HG03064 (cell line): Measurements from ENCODE around the gene DPEP2.

ENCODE experiments used
- ATAC-seq: cut with Tn5 transposase; IDR thresholded peaks from one replicate; pipeline ENCODE4 v1.9.1; 2021; ENCODE audit warnings: low read depth; ENCODE audit not compliant: unreplicated experiment

The DPEP2 gene

DNA sequence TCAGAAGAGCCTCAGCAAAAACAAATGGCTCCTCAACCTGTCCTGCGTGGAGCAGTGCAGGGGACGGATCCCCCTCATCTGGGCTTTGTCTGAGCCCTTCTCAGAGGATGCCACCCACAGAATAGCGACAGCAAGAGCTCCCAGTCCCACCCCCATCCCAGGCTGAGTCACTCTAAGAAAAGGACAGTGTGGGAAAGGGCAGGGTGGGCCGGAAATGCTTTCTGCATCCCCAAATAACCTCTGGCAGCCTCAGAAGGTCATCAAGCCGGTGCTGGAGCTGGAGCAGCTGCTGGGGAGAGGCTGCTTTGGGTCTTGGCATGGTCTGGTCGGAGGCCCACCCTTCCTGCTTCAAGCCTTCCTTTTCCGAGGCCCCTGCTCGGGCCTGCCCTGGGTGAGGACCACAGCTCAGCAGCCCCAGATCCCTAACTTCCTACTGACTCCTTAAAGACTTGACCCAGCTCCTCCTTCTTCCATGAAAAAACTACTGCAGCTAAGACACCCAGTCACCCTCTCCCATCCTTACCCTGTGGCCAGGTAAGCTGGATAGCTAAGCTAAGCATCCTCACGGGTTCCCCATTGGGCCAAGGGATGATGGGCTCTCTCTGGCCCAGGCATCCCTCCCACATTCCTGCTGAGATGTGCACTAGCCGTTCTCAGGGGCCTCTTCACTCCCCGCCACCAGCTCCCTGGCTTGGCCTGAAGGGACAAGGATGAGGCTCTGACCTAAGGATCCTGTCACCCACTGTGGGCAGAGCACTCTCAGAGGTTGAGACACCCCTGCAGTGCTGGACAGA, 39.6 kb downstream of the DPEP2 start:
- no peak for ATAC-seq

GRCh38 chr16:67957622-67958021, 41.7 kb downstream of the DPEP2 start:
- ATAC-seq, result no peak

DNA sequence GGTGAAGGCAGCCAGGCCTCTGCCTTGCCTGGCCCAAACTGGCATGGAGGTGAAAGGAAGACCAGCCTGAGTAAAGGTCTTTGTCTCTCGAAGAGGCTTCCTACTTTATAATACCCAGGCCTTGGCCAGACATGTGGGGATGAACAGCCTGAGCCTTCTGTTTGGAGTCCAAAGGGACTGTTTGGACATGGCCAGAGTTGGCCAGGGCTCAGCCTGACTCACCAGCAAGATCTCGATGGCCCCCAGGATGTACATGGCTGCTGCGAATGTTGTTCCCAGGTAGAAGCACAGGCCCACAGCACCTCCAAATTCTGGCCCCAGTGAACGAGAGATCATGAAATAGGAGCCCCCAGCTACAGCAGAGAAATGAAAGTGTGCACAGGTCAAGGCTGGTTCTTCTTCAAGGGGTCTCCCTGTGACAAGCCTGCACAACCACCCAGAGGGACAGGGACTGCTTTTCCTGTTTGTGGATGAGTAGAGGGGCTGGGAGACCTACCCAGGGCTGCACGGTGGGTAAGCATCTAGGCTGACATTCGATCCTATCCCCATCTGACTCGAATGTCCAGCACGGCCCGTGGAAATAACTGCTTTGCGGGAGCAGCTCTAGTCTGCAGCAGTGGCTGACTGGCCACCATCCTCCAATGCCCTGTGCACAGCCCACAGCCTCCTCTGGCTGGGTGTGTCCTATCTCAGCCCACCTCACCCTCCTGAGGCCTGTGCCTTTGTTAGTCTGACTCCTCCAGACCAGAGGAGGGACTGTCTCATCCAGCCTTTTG, 44.7 kb downstream of the DPEP2 start:
- no peak for ATAC-seq

GRCh38 chr16:67953641-67954375, 45.5 kb downstream of the DPEP2 start:
- no peak for ATAC-seq

DNA sequence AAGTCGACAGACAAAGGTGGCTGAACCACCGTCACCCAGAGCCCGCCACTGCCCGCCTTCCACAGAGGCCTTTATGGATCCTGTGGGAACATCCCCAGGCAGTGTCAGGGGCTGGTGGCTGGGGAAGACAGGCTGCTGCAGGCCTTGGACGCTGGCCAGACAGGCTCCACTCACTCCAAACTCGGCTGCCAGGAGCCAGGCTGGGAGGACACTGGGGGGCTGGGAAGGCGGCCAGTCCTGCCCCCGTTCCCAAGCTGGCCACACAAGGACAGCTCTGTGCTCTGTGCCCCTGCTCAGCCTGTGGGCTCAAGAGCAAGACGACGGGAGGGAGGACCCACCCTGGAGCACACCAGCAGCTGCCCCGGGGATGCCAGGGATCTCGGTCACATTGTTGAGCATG, 47.8 kb downstream of the DPEP2 start:
- no peak for ATAC-seq

DNA sequence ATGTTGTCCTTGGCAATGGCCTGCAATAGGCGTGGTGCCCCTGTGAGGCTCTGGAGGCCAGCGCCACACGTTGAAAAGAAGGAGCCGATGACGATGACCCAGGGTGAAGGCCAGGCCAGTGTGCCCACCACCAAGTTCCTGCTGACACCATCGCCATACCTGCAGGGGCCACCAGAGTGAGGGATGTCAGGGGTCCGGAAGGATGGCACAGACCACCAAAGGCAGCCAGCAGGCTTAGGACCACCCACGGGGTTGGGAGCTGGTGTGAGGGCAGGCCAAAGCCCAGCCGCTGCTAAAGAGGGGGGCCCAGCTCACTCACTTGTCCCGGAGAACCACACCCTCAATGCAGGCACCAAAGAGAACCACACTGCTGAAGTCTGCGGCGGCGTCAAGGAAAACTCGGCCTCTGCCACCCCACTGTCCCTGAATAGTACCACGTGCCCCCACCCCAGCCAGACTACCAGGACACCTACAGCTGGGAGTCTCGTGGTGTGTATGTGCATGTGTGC, 48.9 kb downstream of the DPEP2 start:
- ATAC-seq, result no peak

GRCh38 chr16:67949645-67950044, 49.6 kb downstream of the DPEP2 start:
- ATAC-seq, result no peak

- ATAC-seq, result no peak
Measured at GRCh38 chr16:67948015-67948414, 51.3 kb downstream of the DPEP2 start.

DNA sequence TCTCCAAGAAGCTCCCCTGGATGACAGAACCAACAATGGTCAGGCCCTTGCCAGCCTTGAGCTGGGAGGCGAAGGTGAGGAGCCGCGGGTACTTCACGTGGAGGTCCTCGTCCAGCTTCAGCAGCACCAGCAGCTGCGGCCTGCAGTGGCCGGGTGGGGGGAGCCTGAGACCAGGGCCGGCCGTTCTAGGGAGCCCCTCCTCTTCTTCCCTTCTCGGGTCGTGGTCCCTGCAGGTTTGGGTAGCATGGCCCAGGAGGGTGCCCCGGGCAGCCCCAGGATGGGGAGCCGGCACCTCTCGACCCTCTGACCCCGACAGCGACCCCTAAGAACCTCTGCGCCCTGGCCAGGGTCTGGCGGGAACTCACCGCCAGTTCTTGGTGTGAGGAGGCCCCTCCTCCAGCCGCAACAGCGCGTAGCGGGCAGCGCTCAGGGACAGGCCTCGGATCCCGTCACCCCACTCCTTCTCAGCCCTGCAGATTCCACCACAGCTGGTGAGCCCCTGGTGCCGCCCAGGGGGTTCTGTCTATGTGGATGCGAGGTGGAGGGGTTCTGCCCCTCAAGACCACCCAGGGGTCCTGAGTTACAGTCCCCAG, 52.2 kb downstream of the DPEP2 start:
- ATAC-seq, result no peak

- ATAC-seq, result no peak
Measured at GRCh38 chr16:67946128-67946569, 53.1 kb downstream of the DPEP2 start.

GRCh38 chr16:67945392-67945933, 53.8 kb downstream of the DPEP2 start:
- ATAC-seq, result no peak

DNA sequence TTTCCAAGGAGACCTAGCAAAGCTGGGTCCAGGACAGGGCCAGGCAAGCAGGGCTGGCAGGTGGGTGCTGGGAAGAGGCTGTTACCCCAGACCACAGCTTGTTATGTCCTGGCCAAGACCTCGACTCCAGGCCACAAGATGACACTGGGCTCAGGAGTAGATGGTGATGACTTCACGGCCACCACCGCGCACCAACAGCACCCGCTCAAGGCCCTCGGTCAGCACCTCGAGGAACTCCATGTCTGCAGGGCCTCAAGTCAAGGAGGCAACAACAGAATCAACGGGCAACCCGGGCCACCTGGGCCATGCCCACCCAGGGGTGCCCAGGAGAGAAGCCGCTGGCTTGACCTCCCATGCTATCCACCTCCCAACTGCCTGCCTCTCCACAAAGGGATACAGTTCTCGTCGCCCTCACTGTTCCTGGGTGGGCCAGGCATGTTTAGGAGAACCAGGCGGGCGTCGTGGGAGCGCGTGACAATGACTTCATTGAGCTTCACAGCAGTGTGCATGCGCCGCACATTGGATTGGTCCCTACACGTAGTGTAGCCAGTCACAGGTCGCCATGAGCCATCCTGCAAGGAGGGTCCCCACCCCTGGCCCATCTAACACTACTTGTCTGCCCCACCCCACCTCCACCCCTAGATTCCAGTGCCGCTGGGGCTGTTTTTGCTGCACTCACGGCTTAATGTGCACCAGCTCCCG, 54.4 kb downstream of the DPEP2 start:
- no peak for ATAC-seq

GRCh38 chr16:67943619-67944504, 55.4 kb downstream of the DPEP2 start, which contains the start of gene LCAT:
LCAT (minus strand) TSS chr16:67944120; CDS start chr16:67944101, 19 bp downstream.
- ATAC-seq, result no peak

DNA sequence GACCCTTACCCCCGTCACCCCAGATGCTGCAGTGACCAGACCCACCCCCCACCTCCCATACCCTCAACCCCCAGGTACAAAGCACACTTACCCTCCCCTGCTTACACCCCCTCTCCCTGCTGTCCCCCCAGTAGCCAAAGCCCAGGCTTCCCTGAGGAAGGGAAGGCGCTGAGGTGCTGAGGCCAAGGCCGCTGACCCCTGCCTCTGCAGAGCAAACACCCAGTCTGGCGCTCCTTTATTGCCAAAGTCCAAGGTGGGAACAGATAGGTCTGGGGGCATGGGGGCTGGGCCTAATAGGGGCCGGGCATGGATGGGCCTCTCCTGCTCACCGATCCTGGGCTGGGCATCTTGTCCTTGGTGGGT, 56.0 kb downstream of the DPEP2 start:
- no peak for ATAC-seq

DNA sequence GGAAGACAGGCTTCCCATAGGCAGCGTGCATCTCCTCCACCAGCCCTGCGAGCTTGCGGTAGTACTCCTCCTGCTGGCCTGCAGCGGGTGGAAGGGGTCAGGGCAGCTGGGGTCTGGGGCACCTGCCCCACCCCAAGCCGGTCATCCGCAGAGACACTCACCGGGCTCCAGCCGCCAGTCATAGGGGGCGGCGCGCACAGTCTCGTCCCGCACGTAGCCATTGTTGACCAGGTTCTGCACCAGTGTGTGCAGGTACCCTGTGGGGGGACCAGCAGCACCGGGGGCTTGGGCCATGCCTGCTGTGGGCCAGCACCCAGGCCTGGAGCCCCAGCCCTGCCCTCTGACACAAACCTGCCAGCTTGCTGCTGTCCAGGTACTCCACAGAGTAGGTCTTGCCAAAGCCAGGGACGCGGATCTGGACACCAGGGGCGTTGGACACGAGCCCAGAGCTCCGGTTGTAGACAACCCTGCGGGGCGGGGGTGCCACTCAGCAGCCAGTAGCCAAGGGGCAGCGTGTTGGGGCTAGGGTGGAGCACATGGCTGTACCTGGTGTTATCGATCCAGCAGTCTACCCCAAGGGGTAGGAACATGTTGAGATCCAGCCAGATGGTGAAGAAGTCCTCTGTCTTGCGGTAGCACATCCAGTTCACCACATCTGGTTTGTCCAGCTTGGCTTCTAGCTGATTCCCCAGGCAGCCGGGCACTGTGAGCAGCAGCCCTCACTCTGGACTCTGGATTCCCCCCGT, 56.6 kb downstream of the DPEP2 start:
- ATAC-seq, result no peak

DNA sequence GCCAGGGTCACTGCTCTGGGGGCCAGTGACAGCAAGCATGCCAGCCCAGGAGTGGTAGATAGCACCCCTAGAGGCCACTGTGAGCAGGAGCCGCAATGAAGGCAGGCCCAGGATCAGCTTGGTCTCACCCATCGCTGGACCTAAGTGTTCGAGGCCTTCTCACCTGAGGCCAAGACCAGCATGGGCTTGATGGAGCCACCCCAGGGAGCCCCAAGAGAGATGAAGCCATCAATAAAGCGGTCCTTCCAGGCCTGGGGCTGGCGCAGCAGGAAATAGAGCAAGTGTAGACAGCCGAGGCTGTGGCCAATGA, 57.1 kb downstream of the DPEP2 start:
- no peak for ATAC-seq

- no peak for ATAC-seq
Measured at GRCh38 chr16:67941469-67942199, 57.6 kb downstream of the DPEP2 start.
